Caco-2 (cell line): ENCODE results near the gene GABRB1. TPM values are rescaled to one million over a fixed set of nuclear protein-coding genes. Genes with fewer than 3 reads are reported as not detected.
A peak's percentile ranks its signal among the peaks of the same experiment; 100 is the strongest.

Source experiments
- BruUV-seq: library from RNA; stranded (reverse); fragments of 400-500 nt; replicated peaks from 2 replicates; lab custom pipeline; 2021; lab: Mats Ljungman, UMichigan
- CTCF ChIA-PET: fragments of 300-600 bp; sonication (Branson Sonifier 250); formaldehyde crosslinking; loops from one replicate; lab custom pipeline; 2022; ENCODE audit warnings: antibody characterized with exemption; lab: Charles Lee
- POLR2A ChIA-PET: fragments of 300-600 bp; sonication (Branson Sonifier 250); formaldehyde crosslinking; loops from one replicate; lab custom pipeline; 2022; ENCODE audit warnings: antibody characterized with exemption; lab: Charles Lee
- DNase-seq, 2 experiments: peaks; one replicate each; pipeline versions ENCODE4 v3.0.0 to v3.0.0-alpha.2; 2020 to 2022
- H3K27me3 ChIP-seq: replicated peaks from 2 replicates; pipeline ENCODE4 v1.6.0; 2011; ENCODE audit warnings: low read length; ENCODE audit not compliant: control insufficient read depth, insufficient read depth
- H3K36me3 ChIP-seq: 2 replicates; pipeline ENCODE4 v1.5.1; 2011; ENCODE audit warnings: low read length; ENCODE audit not compliant: control insufficient read depth, insufficient read depth
- H3K4me1 ChIP-seq: fragments of 250-450 bp; sonication (Bioruptor Pico); 2 replicates; pipeline ENCODE4 v1.5.1; 2020; ENCODE audit warnings: mild to moderate bottlenecking
- H3K4me3 ChIP-seq: 2 replicates; pipeline ENCODE4 v1.5.1; 2011; ENCODE audit warnings: low read depth, mild to moderate bottlenecking, control low read depth, low read length
- H3K9me3 ChIP-seq: fragments of 250-450 bp; sonication (Bioruptor Pico); 2 replicates; pipeline ENCODE4 v1.5.1; 2020; ENCODE audit warnings: mild to moderate bottlenecking, moderate library complexity
- H3K27ac Mint-ChIP-seq: one replicate; pipeline ENCODE4 v1.8.0; 2022; ENCODE audit warnings: mixed read lengths; ENCODE audit not compliant: unreplicated experiment
- H3K27me3 Mint-ChIP-seq: one replicate; pipeline ENCODE4 v1.8.0; 2022; ENCODE audit warnings: mixed read lengths; ENCODE audit not compliant: insufficient read depth, unreplicated experiment
- H3K36me3 Mint-ChIP-seq: one replicate; pipeline ENCODE4 v1.8.0; 2022; ENCODE audit warnings: mild to moderate bottlenecking, mixed read lengths; ENCODE audit not compliant: insufficient read depth, unreplicated experiment
- H3K4me1 Mint-ChIP-seq: one replicate; pipeline ENCODE4 v1.8.0; 2022; ENCODE audit warnings: low read depth, mixed read lengths; ENCODE audit not compliant: unreplicated experiment
- H3K4me3 Mint-ChIP-seq: one replicate; pipeline ENCODE4 v1.8.0; 2022; ENCODE audit warnings: mild to moderate bottlenecking, moderate library complexity, mixed read lengths; ENCODE audit not compliant: unreplicated experiment
- H3K9me3 Mint-ChIP-seq: one replicate; pipeline ENCODE4 v1.8.0; 2022; ENCODE audit warnings: mixed read lengths; ENCODE audit not compliant: unreplicated experiment
- CTCF ChIP-seq, 2 experiments: fragments of 200-600 bp in 1 of 2; IDR thresholded peaks; 1 replicate in 1 of 2; 2 replicates in 1 of 2; pipeline versions ENCODE4 v1.5.1 to v1.8.0; 2011 to 2022; ENCODE audit warnings: antibody characterized with exemption in 1 of 2, control low read depth in 1 of 2, inconsistent platforms in 1 of 2, low read depth in 1 of 2, low read length in 1 of 2, mild to moderate bottlenecking in 1 of 2, moderate library complexity in 1 of 2; ENCODE audit not compliant: insufficient read depth in 1 of 2, severe bottlenecking in 1 of 2, unreplicated experiment in 1 of 2
- intact Hi-C: fragments of 100-400 bp; cut with micrococcal nuclease; formaldehyde crosslinking; loops from one replicate; pipeline ENCODE4 v1.10.0; 2022; ENCODE audit not compliant: unreplicated experiment
- total RNA-seq: library from RNA; stranded (reverse); gene quantifications from 2 replicates; pipeline ENCODE4 v1.2.3, GENCODE V29; 2022

GABRB1 gene
- total RNA-seq, 1 experiment from 2014 or later: 10.3 TPM

- Mint-ChIP-seq H3K4me1 (no peaks in the 10 kb centered on the region), H3K27me3 (no peaks in the 10 kb centered on the region), H3K9me3 (peaks cover 12% of the 10 kb centered on the region), H3K36me3 (no peaks in the 10 kb centered on the region), H3K27ac (no peak overlapping the region), H3K4me3 (no peak overlapping the region)
- Histone ChIP-seq H3K27me3 (no peaks in the 10 kb centered on the region), H3K4me1 (no peaks in the 10 kb centered on the region), H3K36me3 (no peaks in the 10 kb centered on the region), H3K9me3 (no peaks in the 10 kb centered on the region), H3K4me3 (no peak overlapping the region)
- CTCF ChIA-PET: no interaction called here
- intact Hi-C loops: loop anchor here (5.0 kb wide), 2 partner anchors 274 to 1054 kb away; no protein-coding TSS in a partner anchor
- POLR2A ChIA-PET: no interaction called here
- no TSS peak for BruUV-seq
- no peak for DNase-seq
- TF ChIP-seq CTCF (IDR thresholded peaks at IDR 0.05; ENCODE audit: insufficient read depth in 1 of 2, low read depth in 1 of 2, low read length in 1 of 2, severe bottlenecking in 1 of 2, unreplicated experiment in 1 of 2): no peak
Measured at GRCh38 chr4:47381172-47381571, 349.8 kb downstream of the GABRB1 start.

GRCh38 chr4:47382846-47383360, 351.5 kb downstream of the GABRB1 start:
- Mint-ChIP-seq H3K4me1 (no peaks in the 10 kb centered on the region), H3K4me3 (no peak overlapping the region), H3K27me3 (no peaks in the 10 kb centered on the region), H3K36me3 (no peaks in the 10 kb centered on the region), H3K27ac (no peak overlapping the region), H3K9me3 (no peaks in the 10 kb centered on the region)
- Histone ChIP-seq H3K27me3 (no peaks in the 10 kb centered on the region; the same call in 1 of the 2 replicates), H3K4me3 (no peak overlapping the region), H3K9me3 (no peaks in the 10 kb centered on the region), H3K4me1 (no peaks in the 10 kb centered on the region), H3K36me3 (no peaks in the 10 kb centered on the region)
- CTCF ChIA-PET: interaction anchor here (0.6 to 1.0 kb wide), 2 partner anchors 181 to 260 kb away, joined by 3 read pairs; no protein-coding TSS in a partner anchor
- POLR2A ChIA-PET: no interaction called here
- no TSS peak for BruUV-seq
- intact Hi-C loops: loop anchor here (2.0 to 5.0 kb wide), 3 partner anchors 260 to 1056 kb away; no protein-coding TSS in a partner anchor
- DNase-seq: no peak
- no peak for TF ChIP-seq CTCF (IDR thresholded peaks at IDR 0.05; ENCODE audit: insufficient read depth in 1 of 2, low read depth in 1 of 2, low read length in 1 of 2, severe bottlenecking in 1 of 2, unreplicated experiment in 1 of 2)

- TF ChIP-seq CTCF (IDR thresholded peaks at IDR 0.05; ENCODE audit: insufficient read depth in 1 of 2, low read depth in 1 of 2, low read length in 1 of 2, severe bottlenecking in 1 of 2, unreplicated experiment in 1 of 2): peak; percentile 19 to 52
- no peak overlapping the region for H3K4me3 Mint-ChIP-seq
- H3K9me3 Mint-ChIP-seq: no peaks in the 10 kb centered on the region
- Histone ChIP-seq H3K36me3 (no peaks in the 10 kb centered on the region), H3K4me3 (no peak overlapping the region), H3K4me1 (no peaks in the 10 kb centered on the region), H3K9me3 (no peaks in the 10 kb centered on the region), H3K27me3 (no peaks in the 10 kb centered on the region; the same call in 1 of the 2 replicates)
- ChIA-PET CTCF (no interaction called here), POLR2A (no interaction called here)
- no peaks in the 10 kb centered on the region for H3K4me1 Mint-ChIP-seq
- intact Hi-C loops: loop anchor here (2.0 to 5.0 kb wide), 5 partner anchors 261 to 1057 kb away; no protein-coding TSS in a partner anchor
- no peaks in the 10 kb centered on the region for H3K36me3 Mint-ChIP-seq
- no peaks in the 10 kb centered on the region for H3K27me3 Mint-ChIP-seq
- DNase-seq: peak in 1 of 2 experiments; percentile 5
- BruUV-seq: no TSS peak
- H3K27ac Mint-ChIP-seq: no peak overlapping the region
Measured at GRCh38 chr4:47383829-47384427, 352.6 kb downstream of the GABRB1 start.
